ENCODE results near the gene EMC8.

DNA sequence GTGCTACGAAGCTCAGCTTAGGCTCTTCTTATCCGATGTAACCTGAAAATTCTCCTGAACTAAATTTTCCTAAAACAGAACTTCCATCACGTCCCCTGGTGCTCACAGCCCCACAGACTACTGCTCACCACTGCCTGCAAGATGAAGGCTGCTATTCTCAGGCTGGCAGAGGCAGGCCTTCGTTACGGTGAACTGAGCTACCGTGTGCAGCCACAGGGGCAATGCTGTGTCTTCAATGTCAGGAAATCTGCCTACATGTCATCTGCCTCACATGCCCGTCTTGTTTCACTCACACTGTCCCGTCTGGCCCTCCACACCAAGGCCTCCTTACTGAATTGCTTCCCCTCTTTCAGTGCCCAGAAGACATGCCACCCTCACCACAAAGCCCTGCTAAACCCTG, 15.9 kb downstream of the EMC8 start:
- TF ChIP-seq EZH2 (IDR thresholded peaks at IDR 0.05; ENCODE audit: low read length), result no peak
- TF ChIP-seq, protein P1, sequence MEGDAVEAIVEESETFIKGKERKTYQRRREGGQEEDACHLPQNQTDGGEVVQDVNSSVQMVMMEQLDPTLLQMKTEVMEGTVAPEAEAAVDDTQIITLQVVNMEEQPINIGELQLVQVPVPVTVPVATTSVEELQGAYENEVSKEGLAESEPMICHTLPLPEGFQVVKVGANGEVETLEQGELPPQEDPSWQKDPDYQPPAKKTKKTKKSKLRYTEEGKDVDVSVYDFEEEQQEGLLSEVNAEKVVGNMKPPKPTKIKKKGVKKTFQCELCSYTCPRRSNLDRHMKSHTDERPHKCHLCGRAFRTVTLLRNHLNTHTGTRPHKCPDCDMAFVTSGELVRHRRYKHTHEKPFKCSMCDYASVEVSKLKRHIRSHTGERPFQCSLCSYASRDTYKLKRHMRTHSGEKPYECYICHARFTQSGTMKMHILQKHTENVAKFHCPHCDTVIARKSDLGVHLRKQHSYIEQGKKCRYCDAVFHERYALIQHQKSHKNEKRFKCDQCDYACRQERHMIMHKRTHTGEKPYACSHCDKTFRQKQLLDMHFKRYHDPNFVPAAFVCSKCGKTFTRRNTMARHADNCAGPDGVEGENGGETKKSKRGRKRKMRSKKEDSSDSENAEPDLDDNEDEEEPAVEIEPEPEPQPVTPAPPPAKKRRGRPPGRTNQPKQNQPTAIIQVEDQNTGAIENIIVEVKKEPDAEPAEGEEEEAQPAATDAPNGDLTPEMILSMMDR (optimal IDR thresholded peaks at IDR 0.05 in 1 of 3, IDR thresholded peaks at IDR 0.05 in 1 of 3, conservative IDR thresholded peaks at IDR 0.05 in 1 of 3; ENCODE audit: extremely low read depth in 1 of 3, insufficient read depth in 2 of 3, low read length in 3 of 3), result no peak
